ENCODE measurements around the gene TMEM186. TPM values are rescaled to one million over a fixed set of nuclear protein-coding genes. Genes with fewer than 3 reads are reported as not detected.
A peak's percentile ranks its signal among the peaks of the same experiment; 100 is the strongest.

TMEM186 gene
- total and polyA plus RNA-seq, 2 of the 8 experiments (the other 6 are each of a cell fraction or from before 2014, with no cell fraction given), result 13.1 TPM

DNA sequence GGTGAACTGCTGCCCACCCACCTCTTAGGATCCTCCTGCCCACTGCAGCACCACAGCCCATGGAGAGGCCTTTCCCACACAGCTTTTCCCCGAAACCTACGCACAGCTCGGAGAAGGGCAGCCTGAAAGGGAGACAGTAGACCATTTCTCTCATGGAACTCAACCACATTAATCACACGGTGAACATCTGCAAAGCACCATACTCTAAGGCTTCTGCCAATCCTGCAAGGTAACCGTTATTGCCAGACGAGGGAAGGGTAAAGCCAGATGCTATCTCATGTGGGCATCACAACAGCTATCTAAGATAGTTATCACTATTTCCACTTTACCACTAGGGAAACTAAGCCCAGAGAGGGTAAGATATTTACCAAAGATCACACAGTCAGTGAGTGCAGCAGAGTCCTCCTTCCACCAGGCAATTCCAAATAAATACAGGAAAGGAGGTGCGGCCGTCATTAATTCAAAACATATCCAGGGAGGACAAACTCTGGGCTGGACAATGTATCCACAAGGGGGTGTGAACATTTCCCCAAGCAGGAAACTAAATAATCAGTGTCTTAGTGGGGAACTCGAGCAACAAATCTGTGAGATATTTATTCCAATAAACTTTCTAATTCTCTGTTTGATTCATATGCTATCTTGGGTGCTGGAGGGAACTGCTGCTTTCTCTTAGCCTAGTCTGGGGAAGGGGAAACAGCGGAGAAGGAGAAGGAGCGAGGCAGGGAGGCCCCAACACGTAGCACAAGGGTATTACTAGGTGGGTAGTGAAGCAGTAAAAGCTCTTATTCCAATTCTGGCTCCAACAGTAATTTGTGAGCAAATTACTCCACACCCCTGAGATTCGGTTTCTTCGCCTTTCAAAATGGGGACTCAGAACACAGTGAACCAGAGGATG lies 723 bp downstream of the TMEM186 start:
- Histone ChIP-seq H3K9ac (replicated peaks in 1 of 4; ENCODE audit: extremely low read depth in 1 of 4, low read depth in 3 of 4, low read length in 3 of 4) (peak overlapping the region; percentile 54 to 86 (median 80)), H2BK12ac (ENCODE audit: low read depth, low read length) (no peak overlapping the region), H3K23ac (ENCODE audit: insufficient read length) (no peak overlapping the region), H3K79me2 (ENCODE audit: control insufficient read depth in 1 of 2, insufficient read depth in 2 of 2, low read length in 2 of 2) (peaks cover 12 to 56% of the 10 kb centered on the region in 2 experiments), H3K4me3 (ENCODE audit: extremely low read depth in 1 of 4, insufficient read depth in 2 of 4, low read depth in 3 of 4, low read length in 4 of 4) (peak overlapping the region; percentile 61 to 85 (median 77)), H4K5ac (ENCODE audit: insufficient read length, low read depth, low read length) (no peak overlapping the region), H3K27ac (ENCODE audit: low read depth, low read length) (peak overlapping the region; percentile 35; the same call in 1 of the 2 replicates), H3K4ac (replicated peaks; ENCODE audit: insufficient read length, low read depth, low read length) (no peak overlapping the region), H4K91ac (replicated peaks; ENCODE audit: insufficient read length, low read length) (peak overlapping the region; percentile 29), H3K36me3 (ENCODE audit: control insufficient read depth in 2 of 4, insufficient read depth in 4 of 4, low read length in 3 of 4) (peaks cover under 1 to 6% (median 3%) of the 10 kb centered on the region in 4 experiments; a peak in 7 of 8 replicates), H3K27me3 (replicated peaks in 1 of 4; ENCODE audit: control insufficient read depth in 3 of 4, extremely low read depth in 1 of 4, insufficient read depth in 3 of 4, low read length in 3 of 4) (no peaks in the 10 kb centered on the region), H3K56ac (replicated peaks; ENCODE audit: insufficient read length, low read depth, low read length) (peak overlapping the region; percentile 60), H3K14ac (ENCODE audit: insufficient read length) (no peak overlapping the region), H2BK5ac (ENCODE audit: low read depth, low read length) (peak overlapping the region; percentile 77), H4K20me1 (replicated peaks in 1 of 2; ENCODE audit: control insufficient read depth in 1 of 2, insufficient read depth in 2 of 2, low read length in 2 of 2) (peaks cover 0 to 3% of the 10 kb centered on the region in 2 experiments), H4K8ac (ENCODE audit: extremely low read depth, insufficient read depth, low read length) (no peak overlapping the region), H2AK5ac (ENCODE audit: low read depth, low read length) (no peak overlapping the region; the same call in 1 of the 2 replicates), H3K4me2 (ENCODE audit: insufficient read depth in 1 of 2, low read depth in 2 of 2, low read length in 2 of 2) (peak overlapping the region; percentile 86 to 88), H2BK20ac (ENCODE audit: low read length) (no peak overlapping the region), H3K18ac (ENCODE audit: extremely low read depth, low read length) (peak overlapping the region; percentile 24; the same call in 1 of the 2 replicates), H2AFZ (ENCODE audit: low read length) (0 out of 2 replicates have a peak overlapping the region, but pooled peaks have one; percentile 9), H3K23me2 (ENCODE audit: low read depth, low read length) (peaks cover 13% of the 10 kb centered on the region; the same call in 1 of the 2 replicates), H2BK120ac (replicated peaks; ENCODE audit: low read depth, low read length) (no peak overlapping the region), H2BK15ac (ENCODE audit: low read length) (no peak overlapping the region), H3K9me3 (ENCODE audit: insufficient read depth in 2 of 2, low read depth in 1 of 2, low read length in 1 of 2) (no peaks in the 10 kb centered on the region), H3K79me1 (ENCODE audit: low read depth, low read length) (0 out of 2 replicates have a peak, but pooled peaks cover 4% of the 10 kb centered on the region), H3K4me1 (replicated peaks in 1 of 4; ENCODE audit: control insufficient read depth in 3 of 4, insufficient read depth in 4 of 4, low read length in 3 of 4) (peaks cover 0 to 13% (median 2%) of the 10 kb centered on the region in 4 experiments; a peak in 3 of 7 replicates)
- ChIA-PET CTCF (ENCODE audit: partially characterized antibody) (interaction anchor here (0.8 to 26.4 kb wide), 7 partner anchors 8 to 221 kb away, joined by 3 to 404 read pairs (median 4); partner anchors contain the start of gene ABAT), POLR2A (ENCODE audit: partially characterized antibody) (interaction anchor here (0.6 to 1.9 kb wide), 7 partner anchors 13 to 635 kb away, joined by 3 to 7 read pairs (median 3); partner anchors contain the start of gene CARHSP1)
- no peak for DNase-seq (ENCODE audit: low read depth in 1 of 2, low spot score in 2 of 2)
- FAIRE-seq, result no peak
- TF ChIP-seq SUZ12 (IDR thresholded peaks at IDR 0.05; ENCODE audit: low read length), result no peak
- TF ChIP-seq SAP30 (IDR thresholded peaks at IDR 0.05; ENCODE audit: insufficient read depth, insufficient replicate concordance, low read length), result no peak
- TF ChIP-seq SIRT6 (IDR thresholded peaks at IDR 0.05; ENCODE audit: low read length), result no peak
- TF ChIP-seq KDM1A (IDR thresholded peaks at IDR 0.05; ENCODE audit: borderline replicate concordance, low read length), result no peak
- no peak for TF ChIP-seq KDM5A (IDR thresholded peaks at IDR 0.05; ENCODE audit: low read length)
- no peak for TF ChIP-seq YY1 (IDR thresholded peaks at IDR 0.05; ENCODE audit: low read depth, low read length)
- WGBS, 2 experiments (ENCODE audit: extremely low coverage in 1 of 2, insufficient coverage in 1 of 2, insufficient read length in 1 of 2, insufficient replicate concordance in 2 of 2, low coverage in 1 of 2, low lambda C conversion rate in 2 of 2, missing lambda C conversion rate in 1 of 2), result 60% methylated on average over 14 of the region's 14 CpGs; no CpG with 5 or more reads in 1 of the 2 experiments

All from H1 (cell line).